ENCODE results near the gene GLI2.

GLI2 gene

GRCh38 chr2:120738117-120738516, 2.4 kb downstream of the GLI2 start:
- no peak for DNase-seq (ENCODE audit: low read depth)

- DNase-seq (ENCODE audit: low read depth), result no peak
Observed at GRCh38 chr2:120738786-120739437, 3.2 kb downstream of the GLI2 start.

GRCh38 chr2:120739438-120740090, 3.9 kb downstream of the GLI2 start:
- DNase-seq (ENCODE audit: low read depth), result no peak

- DNase-seq (ENCODE audit: low read depth), result no peak
Observed at GRCh38 chr2:120740375-120740764, 4.7 kb downstream of the GLI2 start.

DNA sequence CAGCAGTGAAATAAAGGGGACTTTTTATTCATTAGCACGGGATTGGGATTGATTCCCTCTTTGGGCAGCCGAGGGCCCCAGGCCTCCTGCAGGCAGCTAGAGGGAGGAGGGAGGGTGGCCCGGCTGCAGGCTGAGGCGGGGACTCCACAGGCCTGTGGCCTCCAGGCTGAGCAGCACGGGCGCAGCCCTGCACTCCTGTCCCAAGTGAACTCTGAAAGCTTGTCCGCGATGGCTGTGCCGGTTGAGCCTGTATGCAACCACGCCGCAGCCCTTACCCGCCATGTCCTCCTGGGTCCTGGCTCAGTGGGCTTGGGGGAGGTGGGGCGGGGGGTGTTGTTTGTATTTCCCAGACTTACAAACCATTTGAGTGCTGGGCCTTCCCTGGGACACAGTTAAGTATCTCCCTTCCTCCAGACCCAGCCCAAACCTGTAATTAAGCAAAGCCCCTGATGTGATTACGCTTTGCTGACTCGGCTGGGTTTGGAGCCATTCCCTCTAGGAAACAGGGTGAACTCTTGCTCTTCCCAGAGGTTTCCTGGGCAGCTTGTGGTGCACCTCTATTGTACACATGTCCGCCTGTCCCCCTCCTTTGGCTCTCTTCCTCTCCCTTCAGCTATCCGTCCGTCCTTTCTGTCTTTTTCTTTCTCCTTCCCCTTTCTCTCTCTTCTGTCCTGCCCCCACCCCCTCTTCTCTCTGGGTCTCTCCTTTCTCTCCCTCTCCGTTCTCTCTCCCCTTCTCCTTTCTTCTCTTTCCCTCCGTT, 5.3 kb downstream of the GLI2 start:
- no peak for DNase-seq (ENCODE audit: low read depth)

GRCh38 chr2:120741571-120742561, 6.2 kb downstream of the GLI2 start:
- DNase-seq (ENCODE audit: low read depth), result no peak

GRCh38 chr2:120743657-120744056, 8.0 kb downstream of the GLI2 start:
- DNase-seq (ENCODE audit: low read depth), result no peak

GRCh38 chr2:120744817-120745216, 9.1 kb downstream of the GLI2 start:
- DNase-seq (ENCODE audit: low read depth), result no peak

GRCh38 chr2:120745420-120746111, 9.9 kb downstream of the GLI2 start:
- no peak for DNase-seq (ENCODE audit: low read depth)

GRCh38 chr2:120746144-120746543, 10.5 kb downstream of the GLI2 start:
- no peak for DNase-seq (ENCODE audit: low read depth)

- DNase-seq (ENCODE audit: low read depth), result no peak
Observed at GRCh38 chr2:120747281-120747680, 11.6 kb downstream of the GLI2 start.

DNA sequence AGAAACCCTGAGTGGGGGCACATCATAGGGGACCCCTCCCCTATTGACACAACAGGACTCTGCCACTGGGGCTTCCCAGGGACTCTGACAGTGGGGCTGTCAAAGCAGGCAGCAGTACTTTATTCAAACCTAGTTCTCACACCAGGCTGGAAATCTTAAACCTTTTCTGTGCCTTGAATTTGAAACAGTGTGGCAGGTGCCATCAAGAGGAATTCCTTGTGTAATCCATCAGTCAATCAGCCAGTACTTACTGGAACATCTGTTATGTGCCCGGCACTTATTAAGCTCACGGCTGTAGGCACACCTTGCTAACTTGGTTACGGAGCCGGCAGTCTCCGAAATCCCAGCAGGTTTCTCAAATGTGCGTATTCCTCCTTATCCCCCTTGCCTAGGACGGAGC, 12.0 kb downstream of the GLI2 start:
- no peak for DNase-seq (ENCODE audit: low read depth)

DNA sequence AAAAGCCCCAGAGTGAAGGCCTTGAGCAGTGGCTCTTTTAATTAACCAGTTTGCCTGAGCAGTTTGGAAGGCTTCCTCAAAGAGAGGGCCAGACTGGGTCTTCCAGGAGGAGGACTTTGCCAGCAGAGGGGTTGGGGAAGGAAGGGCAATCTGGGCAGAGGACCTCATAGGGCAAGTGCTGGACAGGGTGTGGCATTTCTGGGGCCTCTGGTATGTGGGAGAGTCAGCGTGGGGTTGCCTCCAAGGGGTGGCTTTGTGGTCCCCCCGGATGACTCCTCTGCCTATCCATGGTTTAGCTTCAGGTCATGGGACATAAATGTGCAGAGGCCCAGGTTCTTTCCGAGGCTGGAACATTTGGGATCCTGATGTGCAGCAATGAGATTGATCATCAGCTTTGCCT, 12.6 kb downstream of the GLI2 start:
- DNase-seq (ENCODE audit: low read depth), result no peak

DNA sequence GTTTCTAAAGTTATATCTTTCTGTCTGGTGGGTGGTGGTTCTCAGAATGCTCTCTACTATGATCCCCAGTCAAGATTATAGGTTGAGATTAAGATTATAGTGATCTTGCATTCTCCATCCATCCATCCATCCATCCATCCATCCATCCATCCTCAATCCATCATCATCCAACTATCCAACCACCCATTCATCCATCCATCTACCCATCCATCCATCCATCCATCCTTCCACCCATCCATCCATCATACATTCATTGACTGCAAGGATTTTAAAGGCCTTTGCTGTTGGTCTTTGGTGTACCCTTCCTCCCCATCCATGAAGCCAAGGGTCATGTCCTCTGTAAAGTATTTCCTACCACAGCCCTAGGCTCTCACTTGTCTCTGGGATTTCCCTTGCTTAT, 13.1 kb downstream of the GLI2 start:
- no peak for DNase-seq (ENCODE audit: low read depth)

GRCh38 chr2:120749506-120750431, 14.1 kb downstream of the GLI2 start:
- no peak for DNase-seq (ENCODE audit: low read depth)

DNA sequence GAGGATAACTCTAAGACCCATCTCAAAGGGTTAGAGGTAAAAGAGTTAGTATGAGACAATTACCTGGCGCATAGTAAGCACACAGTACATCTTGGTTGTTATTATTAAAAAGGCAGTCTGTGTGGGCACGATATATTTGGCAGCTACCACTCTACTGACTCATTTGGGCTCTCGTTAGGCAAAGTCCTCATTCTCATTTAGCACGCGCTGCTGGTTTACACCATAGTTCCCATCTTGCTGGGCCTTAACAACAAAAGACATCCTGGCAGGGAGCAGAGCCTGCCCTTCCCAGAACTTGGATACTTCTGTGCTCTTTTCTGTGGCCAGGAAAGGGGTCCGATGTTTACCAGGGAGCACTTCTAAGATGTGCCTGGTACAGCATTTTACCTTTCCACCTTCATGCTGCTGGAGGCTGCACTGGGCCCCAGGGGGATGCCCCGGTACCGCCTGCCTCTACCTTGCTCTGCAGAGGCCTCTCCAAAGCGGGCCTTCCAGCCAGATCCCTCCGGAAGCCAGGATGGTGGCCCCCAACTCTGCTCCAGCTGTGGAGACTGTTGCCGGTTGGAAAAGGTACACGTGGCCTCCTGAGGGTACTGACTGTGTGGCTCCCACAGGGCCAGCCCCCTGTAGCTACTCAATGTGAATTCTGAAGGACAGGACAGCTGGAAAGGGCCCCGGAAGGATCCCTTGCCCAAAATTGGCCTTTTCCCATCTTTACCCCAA, 15.0 kb downstream of the GLI2 start:
- DNase-seq (ENCODE audit: low read depth), result no peak

DNA sequence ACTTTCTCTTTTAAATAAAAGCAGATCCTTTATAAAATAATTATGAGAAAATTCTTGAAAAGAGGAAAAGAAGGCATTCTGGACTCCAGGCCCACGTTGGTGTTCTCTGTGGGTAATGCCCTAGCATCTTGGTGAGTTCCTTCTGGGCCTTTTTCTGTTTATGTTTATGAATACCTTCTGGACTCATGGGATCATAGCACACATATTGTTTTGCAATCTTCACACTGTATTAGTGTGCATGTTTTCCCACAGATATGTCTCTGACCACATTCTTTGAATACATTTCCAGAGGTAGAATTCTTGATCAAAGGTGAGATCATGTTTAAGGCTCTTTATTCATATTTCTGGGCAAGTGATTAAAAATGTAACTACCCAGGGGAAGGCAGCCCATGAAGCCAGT, 15.9 kb downstream of the GLI2 start:
- no peak for DNase-seq (ENCODE audit: low read depth)

DNA sequence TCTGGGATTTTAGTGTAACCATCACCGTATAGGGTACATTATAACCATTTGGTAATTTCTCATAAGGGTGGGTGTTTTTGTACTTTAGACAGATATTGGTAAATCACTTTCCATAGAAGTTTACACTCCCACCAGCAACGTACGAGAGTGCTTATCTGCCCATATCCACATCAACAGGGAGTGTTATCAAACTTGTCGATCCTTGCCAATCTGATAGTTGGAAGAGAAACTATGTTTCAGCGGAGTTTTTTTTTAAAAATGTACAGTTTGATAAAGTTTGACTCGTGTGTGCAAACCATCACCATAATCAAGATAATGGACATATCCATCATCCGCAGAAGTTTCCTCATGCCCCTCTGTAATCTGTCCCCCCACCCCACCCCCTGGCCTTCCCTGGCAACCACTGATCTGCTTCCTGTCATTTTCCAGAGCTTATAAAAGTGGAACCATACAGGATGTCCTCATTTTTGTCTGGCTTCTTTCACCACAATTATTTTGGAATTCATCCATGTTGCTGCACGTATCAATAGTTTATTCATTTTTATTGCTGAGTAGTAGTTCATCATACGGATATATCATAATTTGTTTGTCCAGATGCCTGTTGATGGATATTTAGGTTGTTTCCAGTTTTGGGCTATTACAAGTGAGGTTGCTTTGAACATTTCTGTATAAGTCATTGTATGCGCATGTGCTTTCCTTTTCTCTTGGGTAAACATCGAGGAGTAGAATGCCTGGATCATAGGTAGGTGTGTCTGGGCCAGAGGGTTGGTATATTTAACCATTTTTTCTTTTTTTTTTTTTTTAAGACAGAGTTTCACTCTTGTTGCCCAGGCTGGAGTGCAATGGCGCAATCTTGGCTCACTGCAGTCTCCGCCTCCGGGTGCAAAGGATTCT, 18.6 kb downstream of the GLI2 start:
- DNase-seq (ENCODE audit: low read depth), result no peak

Measured in CMK (cell line).